Hepatocyte (in vitro differentiated cells): ENCODE data around the gene ZCCHC24.

Source experiments
- CTCF ChIP-seq: fragments of 200-600 bp; sonication (generic); IDR thresholded peaks from 2 replicates; pipeline ENCODE4 v1.5.1; 2016; ENCODE audit warnings: antibody characterized with exemption, mild to moderate bottlenecking; ENCODE audit not compliant: poor library complexity
- EZH2 ChIP-seq: fragments of 200-600 bp; sonication (generic); IDR thresholded peaks from 2 replicates; pipeline ENCODE4 v1.6.1; 2016; ENCODE audit warnings: antibody characterized with exemption, mild to moderate bottlenecking, borderline replicate concordance
- EZH2phosphoT487 ChIP-seq: fragments of 200-600 bp; sonication (generic); IDR thresholded peaks from one replicate; pipeline ENCODE4 v1.6.1; 2018; ENCODE audit warnings: antibody characterized with exemption, mild to moderate bottlenecking, low read depth, moderate library complexity; ENCODE audit not compliant: unreplicated experiment, severe bottlenecking

GRCh38 chr10:79488336-79488735, 42.9 kb upstream of the ZCCHC24 start:
- TF ChIP-seq CTCF (no peak), EZH2phosphoT487 (no peak), EZH2 (no peak)
